ENCODE data around the gene ZNF814.
"Not testable (repeated sequence)": the region's sequence is repeated elsewhere in the genome, so short reads cannot be mapped to it uniquely, and the experiment has no call there.

ZNF814 gene

GRCh38 chr19:57854117-57854516 is 34.7 kb downstream of the ZNF814 start:
- DNase-seq: not testable (repeated sequence)

GRCh38 chr19:57851812-57852603 is 36.8 kb downstream of the ZNF814 start:
- not testable (repeated sequence) for DNase-seq

GRCh38 chr19:57850553-57851017 is 38.3 kb downstream of the ZNF814 start:
- no peak for DNase-seq

GRCh38 chr19:57849666-57850473 is 39.0 kb downstream of the ZNF814 start, which contains the start of gene ZNF587:
TSS of gene ZNF587 (plus strand) at chr19:57849859. CDS start at chr19:57850039, 180 bp downstream.
- peak; percentile 69 for DNase-seq

- DNase-seq: not testable (repeated sequence)
Measured at GRCh38 chr19:57849162-57849665, 39.6 kb downstream of the ZNF814 start.

- DNase-seq: not testable (repeated sequence)
Measured at GRCh38 chr19:57847164-57847563, 41.7 kb downstream of the ZNF814 start.

GRCh38 chr19:57841122-57841763 is 47.6 kb downstream of the ZNF814 start:
- DNase-seq: no peak

GRCh38 chr19:57838622-57839191 is 50.1 kb downstream of the ZNF814 start:
- not testable (repeated sequence) for DNase-seq

- not testable (repeated sequence) for DNase-seq
Measured at GRCh38 chr19:57836991-57837390, 51.8 kb downstream of the ZNF814 start.

GRCh38 chr19:57830071-57830602 is 58.7 kb downstream of the ZNF814 start, which contains the start of gene ZNF587B:
TSS of gene ZNF587B (plus strand) at chr19:57830299. CDS start at chr19:57830529, 230 bp downstream.
- DNase-seq: peak; percentile 45

GRCh38 chr19:57829316-57829715 is 59.5 kb downstream of the ZNF814 start:
- no peak for DNase-seq

GRCh38 chr19:57825511-57825910 is 63.3 kb downstream of the ZNF814 start:
- no peak for DNase-seq

- not testable (repeated sequence) for DNase-seq
Measured at GRCh38 chr19:57823608-57824007, 65.2 kb downstream of the ZNF814 start.

- DNase-seq: not testable (repeated sequence)
Measured at GRCh38 chr19:57823155-57823554, 65.7 kb downstream of the ZNF814 start.

GRCh38 chr19:57821501-57821900 is 67.3 kb downstream of the ZNF814 start:
- not testable (repeated sequence) for DNase-seq

GRCh38 chr19:57821095-57821494 is 67.7 kb downstream of the ZNF814 start:
- not testable (repeated sequence) for DNase-seq

GRCh38 chr19:57820599-57820998 is 68.2 kb downstream of the ZNF814 start:
- DNase-seq: no peak

GRCh38 chr19:57819475-57820148 is 69.2 kb downstream of the ZNF814 start:
- DNase-seq: peak; percentile 73

GRCh38 chr19:57818378-57818777 is 70.5 kb downstream of the ZNF814 start:
- no peak for DNase-seq

GRCh38 chr19:57817976-57818375 is 70.9 kb downstream of the ZNF814 start:
- no peak for DNase-seq

- no peak for DNase-seq
Measured at GRCh38 chr19:57816652-57817051, 72.2 kb downstream of the ZNF814 start.

Measured in activated CD4-positive, CD25-positive, alpha-beta regulatory T cell treated with anti-CD3 and anti-CD28 coated beads, Interleukin-2, amount 50 U/mL, for 72 hours (primary cell).